Lower lobe of right lung (tissue), 2 donors: ENCODE data around the gene LORICRIN. TPM values are rescaled to one million over a fixed set of nuclear protein-coding genes. Genes with fewer than 3 reads are reported as not detected.

Experiments used
- ATAC-seq, 2 donors: fragments of 200-7000 bp; cut with Tn5 transposase; one replicate each; pipeline ENCODE4 v1.9.1; 2020 to 2022; ENCODE audit warnings: mild to moderate bottlenecking in 2 of 2, moderate library complexity in 2 of 2
- DNase-seq: peaks from one replicate; pipeline ENCODE4 v3.0.0-alpha.2; 2020
- H3K27ac ChIP-seq: fragments of 200-600 bp; one replicate; pipeline ENCODE4 v1.8.0; 2022
- H3K27me3 ChIP-seq: fragments of 200-600 bp; one replicate; pipeline ENCODE4 v1.8.0; 2022; ENCODE audit warnings: low read depth
- H3K36me3 ChIP-seq: fragments of 200-600 bp; one replicate; pipeline ENCODE4 v1.8.0; 2022; ENCODE audit warnings: mild to moderate bottlenecking
- H3K4me1 ChIP-seq: fragments of 200-600 bp; one replicate; pipeline ENCODE4 v1.8.0; 2022
- H3K4me3 ChIP-seq: fragments of 200-600 bp; one replicate; pipeline ENCODE4 v1.8.0; 2022; ENCODE audit warnings: mild to moderate bottlenecking
- H3K9me3 ChIP-seq: fragments of 200-600 bp; one replicate; pipeline ENCODE4 v1.8.0; 2022
- intact Hi-C: fragments of 100-400 bp; cut with DNase I; formaldehyde crosslinking; loops from one replicate; pipeline ENCODE4 v1.11.0; 2022
- total RNA-seq: library from RNA; stranded (reverse); fragmentation: NEBNext Ultra II Directional; extraction: Animal tissue kit (Norgen Biotek cat#: 25700); gene quantifications from one replicate; pipeline ENCODE4 v1.2.1, GENCODE V29; 2021
- TF ChIP-seq, protein P1 (sequence below): fragments of 200-600 bp; IDR thresholded peaks from one replicate; pipeline ENCODE4 v1.8.0; 2022; ENCODE audit warnings: antibody characterized with exemption, mild to moderate bottlenecking
- donor health status: DM: no; HTN: yes; CAD: no; lungs with severe emphysema.

The LORICRIN gene
- total RNA-seq, 1 donor from 2014 or later = not detected

GRCh38 chr1:153308540-153308939 is 49.1 kb downstream of the LORICRIN start:
- intact Hi-C loops = no loop called here
- H3K27ac ChIP-seq = no peak overlapping the region
- no peak for DNase-seq
- no peaks in the 10 kb centered on the region for H3K4me1 ChIP-seq
- H3K9me3 ChIP-seq = no peaks in the 10 kb centered on the region
- no peak for ATAC-seq
- H3K4me3 ChIP-seq = no peak overlapping the region
- H3K36me3 ChIP-seq = no peaks in the 10 kb centered on the region
- TF ChIP-seq, protein P1, sequence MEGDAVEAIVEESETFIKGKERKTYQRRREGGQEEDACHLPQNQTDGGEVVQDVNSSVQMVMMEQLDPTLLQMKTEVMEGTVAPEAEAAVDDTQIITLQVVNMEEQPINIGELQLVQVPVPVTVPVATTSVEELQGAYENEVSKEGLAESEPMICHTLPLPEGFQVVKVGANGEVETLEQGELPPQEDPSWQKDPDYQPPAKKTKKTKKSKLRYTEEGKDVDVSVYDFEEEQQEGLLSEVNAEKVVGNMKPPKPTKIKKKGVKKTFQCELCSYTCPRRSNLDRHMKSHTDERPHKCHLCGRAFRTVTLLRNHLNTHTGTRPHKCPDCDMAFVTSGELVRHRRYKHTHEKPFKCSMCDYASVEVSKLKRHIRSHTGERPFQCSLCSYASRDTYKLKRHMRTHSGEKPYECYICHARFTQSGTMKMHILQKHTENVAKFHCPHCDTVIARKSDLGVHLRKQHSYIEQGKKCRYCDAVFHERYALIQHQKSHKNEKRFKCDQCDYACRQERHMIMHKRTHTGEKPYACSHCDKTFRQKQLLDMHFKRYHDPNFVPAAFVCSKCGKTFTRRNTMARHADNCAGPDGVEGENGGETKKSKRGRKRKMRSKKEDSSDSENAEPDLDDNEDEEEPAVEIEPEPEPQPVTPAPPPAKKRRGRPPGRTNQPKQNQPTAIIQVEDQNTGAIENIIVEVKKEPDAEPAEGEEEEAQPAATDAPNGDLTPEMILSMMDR = no peak
- no peaks in the 10 kb centered on the region for H3K27me3 ChIP-seq

GRCh38 chr1:153309441-153309840 is 50.0 kb downstream of the LORICRIN start:
- TF ChIP-seq, protein P1 = no peak
- H3K4me1 ChIP-seq = no peaks in the 10 kb centered on the region
- H3K4me3 ChIP-seq = no peak overlapping the region
- no peaks in the 10 kb centered on the region for H3K9me3 ChIP-seq
- no peaks in the 10 kb centered on the region for H3K36me3 ChIP-seq
- no peak for DNase-seq
- no peak overlapping the region for H3K27ac ChIP-seq
- H3K27me3 ChIP-seq = no peaks in the 10 kb centered on the region
- no peak for ATAC-seq
- intact Hi-C loops = no loop called here

- no peak overlapping the region for H3K4me3 ChIP-seq
- TF ChIP-seq, protein P1 = no peak
- H3K9me3 ChIP-seq = no peaks in the 10 kb centered on the region
- no peaks in the 10 kb centered on the region for H3K4me1 ChIP-seq
- no peaks in the 10 kb centered on the region for H3K27me3 ChIP-seq
- no peak for ATAC-seq
- no peak for DNase-seq
- H3K27ac ChIP-seq = no peak overlapping the region
- intact Hi-C loops = no loop called here
- no peaks in the 10 kb centered on the region for H3K36me3 ChIP-seq
Measured at GRCh38 chr1:153310526-153310925, 51.0 kb downstream of the LORICRIN start.

Other genes starting within 250 kb of the LORICRIN start
- gene SPRR1B, start 228.5 kb upstream of the LORICRIN start, total RNA-seq = not detected
- gene SPRR2D, start 218.6 kb upstream of the LORICRIN start, total RNA-seq = not detected
- not detected for gene SPRR2A, start 202.2 kb upstream of the LORICRIN start, total RNA-seq
- gene SPRR2B, start 188.1 kb upstream of the LORICRIN start, total RNA-seq = not detected
- not detected for gene SPRR2E, start 165.2 kb upstream of the LORICRIN start, total RNA-seq
- gene SPRR2F, start 146.2 kb upstream of the LORICRIN start, total RNA-seq = not detected
- gene SPRR2G, start 108.8 kb upstream of the LORICRIN start, total RNA-seq = not detected
- gene LELP1, start 56.3 kb upstream of the LORICRIN start, total RNA-seq = not detected
- not detected for gene PRR9, start 42.1 kb upstream of the LORICRIN start, total RNA-seq
- gene PGLYRP3, start 53.3 kb downstream of the LORICRIN start, total RNA-seq = not detected
- 0.30 TPM for gene PGLYRP4, start 89.2 kb downstream of the LORICRIN start, total RNA-seq
- 911 TPM for gene S100A9, start 98.2 kb downstream of the LORICRIN start, total RNA-seq
- gene S100A12, start 115.9 kb downstream of the LORICRIN start, total RNA-seq = 54.9 TPM
- 622 TPM for gene S100A8, start 131.4 kb downstream of the LORICRIN start, total RNA-seq
- gene S100A7A, start 156.8 kb downstream of the LORICRIN start, total RNA-seq = not detected
- not detected for gene S100A7, start 201.0 kb downstream of the LORICRIN start, total RNA-seq